Testis (tissue), 2 donors: Measurements from ENCODE around the gene ITCH.

ENCODE experiments used
- CTCF ChIP-seq, 3 experiments: fragments of 450-650 bp in 2 of 3; fragments of 200-600 bp in 1 of 3; sonication (generic) in 1 of 3; IDR thresholded peaks; one replicate each; pipeline ENCODE4 v1.5.1; 2016 to 2019; ENCODE audit warnings: antibody characterized with exemption in 3 of 3, mild to moderate bottlenecking in 2 of 3, moderate library complexity in 1 of 3
- POLR2A ChIP-seq: fragments of 450-650 bp; IDR thresholded peaks from one replicate; pipeline ENCODE4 v1.6.1; 2017; ENCODE audit warnings: antibody characterized with exemption, mild to moderate bottlenecking, moderate library complexity

DNA sequence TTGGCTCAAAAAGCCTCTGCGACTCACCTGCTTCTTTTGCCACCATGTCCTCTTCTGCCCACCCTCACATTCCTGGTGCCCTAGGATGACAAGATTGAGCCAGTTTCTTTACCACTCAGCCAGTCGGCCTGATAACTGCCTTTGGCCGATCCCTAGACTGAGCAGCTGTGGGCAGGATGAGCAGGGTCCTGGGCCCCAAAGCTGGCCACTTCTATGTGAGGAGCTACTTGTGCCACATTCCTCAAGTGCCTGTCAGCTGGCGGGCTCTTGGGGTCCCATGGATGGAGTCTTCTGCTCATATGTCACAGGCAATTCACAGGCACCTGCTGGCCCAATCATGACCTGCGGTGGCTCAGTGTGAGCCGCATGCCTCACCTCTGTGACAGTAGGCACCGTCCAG, 169.7 kb downstream of the ITCH start:
- TF ChIP-seq CTCF (IDR thresholded peaks at IDR 0.05) (no peak), POLR2A (no peak)
